ENCODE data around the gene CPM.

GRCh38 chr12:68880660-68881325 is 52.2 kb downstream of the CPM start:
- TF ChIP-seq ZFP3 (CRISPR knock-in tag; IDR thresholded peaks at IDR 0.05) (no peak), GLIS3 (CRISPR knock-in tag; IDR thresholded peaks at IDR 0.05) (no peak), PATZ1 (CRISPR knock-in tag; IDR thresholded peaks at IDR 0.05; ENCODE audit: borderline replicate concordance) (no peak)
- TF ChIP-seq, protein P1, sequence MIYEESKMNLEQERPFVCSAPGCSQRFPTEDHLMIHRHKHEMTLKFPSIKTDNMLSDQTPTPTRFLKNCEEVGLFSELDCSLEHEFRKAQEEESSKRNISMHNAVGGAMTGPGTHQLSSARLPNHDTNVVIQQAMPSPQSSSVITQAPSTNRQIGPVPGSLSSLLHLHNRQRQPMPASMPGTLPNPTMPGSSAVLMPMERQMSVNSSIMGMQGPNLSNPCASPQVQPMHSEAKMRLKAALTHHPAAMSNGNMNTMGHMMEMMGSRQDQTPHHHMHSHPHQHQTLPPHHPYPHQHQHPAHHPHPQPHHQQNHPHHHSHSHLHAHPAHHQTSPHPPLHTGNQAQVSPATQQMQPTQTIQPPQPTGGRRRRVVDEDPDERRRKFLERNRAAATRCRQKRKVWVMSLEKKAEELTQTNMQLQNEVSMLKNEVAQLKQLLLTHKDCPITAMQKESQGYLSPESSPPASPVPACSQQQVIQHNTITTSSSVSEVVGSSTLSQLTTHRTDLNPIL (CRISPR knock-in tag; IDR thresholded peaks at IDR 0.05; ENCODE audit: low read depth), result no peak
